ENCODE data around the gene SNED1.

Gene SNED1

DNA sequence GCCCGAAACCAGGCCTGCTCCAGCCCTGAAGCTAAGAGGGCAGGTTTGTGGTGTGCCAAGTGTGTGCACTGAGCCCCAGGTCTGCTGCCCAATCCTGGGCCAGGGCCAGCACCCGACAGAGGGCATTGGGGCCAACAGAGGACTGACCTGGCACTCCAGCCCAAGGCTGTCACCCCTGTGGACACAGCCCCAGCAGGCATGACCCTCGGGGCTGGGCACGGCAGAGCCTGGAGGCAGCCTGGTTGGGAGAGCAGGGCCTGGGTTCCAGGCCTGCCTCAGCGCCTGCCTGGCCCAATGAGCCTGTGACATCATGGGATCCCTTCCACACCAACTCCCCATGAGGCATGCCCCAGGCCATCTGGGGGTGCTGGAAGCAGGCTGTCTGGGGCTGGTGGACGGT, 10.8 kb upstream of the SNED1 start:
- no peaks in the 10 kb centered on the region for H3K9me3 ChIP-seq (ENCODE audit: control insufficient read depth, low read length)
- H3K27ac ChIP-seq (ENCODE audit: insufficient read depth, low read length, poor library complexity, severe bottlenecking) = no peak overlapping the region
- DNase-seq = no peak
- H3K36me3 ChIP-seq (ENCODE audit: control insufficient read depth, insufficient read depth, low read length) = no peaks in the 10 kb centered on the region
- no peaks in the 10 kb centered on the region for H3K27me3 ChIP-seq (replicated peaks; ENCODE audit: control insufficient read depth, insufficient read depth, low read length, poor library complexity, severe bottlenecking)
- H3K4me3 ChIP-seq (ENCODE audit: insufficient read depth, low read depth, low read length, poor library complexity, severe bottlenecking) = no peak overlapping the region
- peaks cover 3% of the 10 kb centered on the region for H3K4me1 ChIP-seq (ENCODE audit: control insufficient read depth, insufficient read depth, low read length, poor library complexity, severe bottlenecking)

DNA sequence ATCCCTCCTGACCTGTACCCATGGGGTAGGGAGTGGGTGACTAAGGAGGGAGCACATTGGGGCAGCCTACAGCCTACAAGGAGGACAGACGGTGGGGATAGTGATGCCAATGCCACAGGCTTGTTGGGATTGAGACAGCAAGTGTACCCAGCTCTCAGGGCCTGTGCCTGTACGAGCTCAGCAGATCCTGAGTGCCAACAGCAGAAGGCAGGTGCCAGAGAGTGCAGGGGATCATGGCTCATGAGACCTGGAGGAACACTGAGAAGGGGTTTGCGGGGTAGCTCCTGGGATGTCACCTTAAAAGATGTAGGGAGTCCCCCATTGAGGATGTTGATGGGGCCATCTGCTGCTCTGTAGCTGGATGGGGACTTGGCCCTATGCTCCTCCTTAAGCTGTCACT, 10.3 kb upstream of the SNED1 start:
- H3K27ac ChIP-seq (ENCODE audit: insufficient read depth, low read length, poor library complexity, severe bottlenecking) = no peak overlapping the region
- no peak for DNase-seq
- no peaks in the 10 kb centered on the region for H3K9me3 ChIP-seq (ENCODE audit: control insufficient read depth, low read length)
- no peaks in the 10 kb centered on the region for H3K27me3 ChIP-seq (replicated peaks; ENCODE audit: control insufficient read depth, insufficient read depth, low read length, poor library complexity, severe bottlenecking)
- peaks cover 2% of the 10 kb centered on the region for H3K4me1 ChIP-seq (ENCODE audit: control insufficient read depth, insufficient read depth, low read length, poor library complexity, severe bottlenecking)
- no peak overlapping the region for H3K4me3 ChIP-seq (ENCODE audit: insufficient read depth, low read depth, low read length, poor library complexity, severe bottlenecking)
- H3K36me3 ChIP-seq (ENCODE audit: control insufficient read depth, insufficient read depth, low read length) = no peaks in the 10 kb centered on the region

- Histone ChIP-seq H3K9me3 (ENCODE audit: control insufficient read depth, low read length) (no peaks in the 10 kb centered on the region), H3K4me3 (ENCODE audit: insufficient read depth, low read depth, low read length, poor library complexity, severe bottlenecking) (no peak overlapping the region), H3K27me3 (replicated peaks; ENCODE audit: control insufficient read depth, insufficient read depth, low read length, poor library complexity, severe bottlenecking) (no peaks in the 10 kb centered on the region), H3K4me1 (ENCODE audit: control insufficient read depth, insufficient read depth, low read length, poor library complexity, severe bottlenecking) (no peaks in the 10 kb centered on the region), H3K36me3 (ENCODE audit: control insufficient read depth, insufficient read depth, low read length) (no peaks in the 10 kb centered on the region), H3K27ac (ENCODE audit: insufficient read depth, low read length, poor library complexity, severe bottlenecking) (no peak overlapping the region)
- DNase-seq = no peak
Measured at GRCh38 chr2:240988571-240989271, 9.7 kb upstream of the SNED1 start.

GRCh38 chr2:240989451-240990265, 8.8 kb upstream of the SNED1 start:
- Histone ChIP-seq H3K9me3 (ENCODE audit: control insufficient read depth, low read length) (no peaks in the 10 kb centered on the region), H3K27ac (ENCODE audit: insufficient read depth, low read length, poor library complexity, severe bottlenecking) (no peak overlapping the region), H3K27me3 (replicated peaks; ENCODE audit: control insufficient read depth, insufficient read depth, low read length, poor library complexity, severe bottlenecking) (no peaks in the 10 kb centered on the region), H3K4me3 (ENCODE audit: insufficient read depth, low read depth, low read length, poor library complexity, severe bottlenecking) (no peak overlapping the region), H3K36me3 (ENCODE audit: control insufficient read depth, insufficient read depth, low read length) (no peaks in the 10 kb centered on the region), H3K4me1 (ENCODE audit: control insufficient read depth, insufficient read depth, low read length, poor library complexity, severe bottlenecking) (no peaks in the 10 kb centered on the region)
- no peak for DNase-seq

DNA sequence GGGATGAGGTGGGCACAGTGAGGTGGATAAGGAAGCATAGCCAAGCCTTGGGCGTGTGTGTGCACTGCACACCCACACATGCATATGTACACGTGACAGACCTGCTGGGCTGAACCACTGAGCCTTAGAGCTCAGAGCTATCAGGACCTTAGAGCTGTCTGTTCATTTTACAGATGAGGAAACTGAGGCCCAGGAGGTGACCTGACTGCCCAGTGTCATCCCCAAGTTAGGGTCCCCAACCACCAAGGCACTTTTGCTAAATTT, 8.2 kb upstream of the SNED1 start:
- no peak for DNase-seq
- no peaks in the 10 kb centered on the region for H3K36me3 ChIP-seq (ENCODE audit: control insufficient read depth, insufficient read depth, low read length)
- no peak overlapping the region for H3K4me3 ChIP-seq (ENCODE audit: insufficient read depth, low read depth, low read length, poor library complexity, severe bottlenecking)
- H3K27ac ChIP-seq (ENCODE audit: insufficient read depth, low read length, poor library complexity, severe bottlenecking) = no peak overlapping the region
- H3K27me3 ChIP-seq (replicated peaks; ENCODE audit: control insufficient read depth, insufficient read depth, low read length, poor library complexity, severe bottlenecking) = no peaks in the 10 kb centered on the region
- no peaks in the 10 kb centered on the region for H3K4me1 ChIP-seq (ENCODE audit: control insufficient read depth, insufficient read depth, low read length, poor library complexity, severe bottlenecking)
- no peaks in the 10 kb centered on the region for H3K9me3 ChIP-seq (ENCODE audit: control insufficient read depth, low read length)

DNA sequence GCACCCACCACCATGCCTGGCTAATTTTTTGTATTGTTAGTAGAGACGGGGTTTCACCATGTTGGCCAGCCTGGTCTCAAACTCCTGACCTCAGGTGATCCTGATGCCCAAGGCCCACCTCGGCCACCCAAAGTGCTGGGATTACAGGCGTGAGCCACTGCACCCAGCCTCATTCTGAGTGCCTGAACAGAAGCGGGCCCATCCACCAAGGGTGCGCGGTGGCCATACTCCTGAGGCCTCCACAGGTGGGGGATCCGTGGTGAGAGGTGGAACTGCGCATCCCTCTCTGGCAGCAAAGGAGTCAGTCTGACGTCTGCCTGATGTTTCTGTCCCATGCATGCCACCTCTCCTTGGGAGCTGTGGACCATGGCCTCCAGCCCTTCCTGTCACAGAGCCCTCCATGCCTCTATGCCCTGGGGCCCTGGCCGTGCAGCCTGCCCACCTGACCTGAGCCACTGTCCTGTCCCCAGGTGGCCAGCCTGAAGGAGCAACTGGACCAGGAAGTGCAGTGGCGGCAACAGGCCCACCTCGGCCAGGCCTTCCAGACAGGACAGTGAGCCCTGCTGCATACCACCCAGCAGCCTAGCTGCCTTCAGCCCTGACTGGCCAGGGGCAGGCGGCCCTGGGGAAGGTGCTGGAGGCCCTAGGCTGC, 7.6 kb upstream of the SNED1 start:
- H3K36me3 ChIP-seq (ENCODE audit: control insufficient read depth, insufficient read depth, low read length) = no peaks in the 10 kb centered on the region
- no peaks in the 10 kb centered on the region for H3K27me3 ChIP-seq (replicated peaks; ENCODE audit: control insufficient read depth, insufficient read depth, low read length, poor library complexity, severe bottlenecking)
- no peak for DNase-seq
- H3K4me3 ChIP-seq (ENCODE audit: insufficient read depth, low read depth, low read length, poor library complexity, severe bottlenecking) = no peak overlapping the region
- no peaks in the 10 kb centered on the region for H3K4me1 ChIP-seq (ENCODE audit: control insufficient read depth, insufficient read depth, low read length, poor library complexity, severe bottlenecking)
- H3K27ac ChIP-seq (ENCODE audit: insufficient read depth, low read length, poor library complexity, severe bottlenecking) = no peak overlapping the region
- H3K9me3 ChIP-seq (ENCODE audit: control insufficient read depth, low read length) = no peaks in the 10 kb centered on the region

DNA sequence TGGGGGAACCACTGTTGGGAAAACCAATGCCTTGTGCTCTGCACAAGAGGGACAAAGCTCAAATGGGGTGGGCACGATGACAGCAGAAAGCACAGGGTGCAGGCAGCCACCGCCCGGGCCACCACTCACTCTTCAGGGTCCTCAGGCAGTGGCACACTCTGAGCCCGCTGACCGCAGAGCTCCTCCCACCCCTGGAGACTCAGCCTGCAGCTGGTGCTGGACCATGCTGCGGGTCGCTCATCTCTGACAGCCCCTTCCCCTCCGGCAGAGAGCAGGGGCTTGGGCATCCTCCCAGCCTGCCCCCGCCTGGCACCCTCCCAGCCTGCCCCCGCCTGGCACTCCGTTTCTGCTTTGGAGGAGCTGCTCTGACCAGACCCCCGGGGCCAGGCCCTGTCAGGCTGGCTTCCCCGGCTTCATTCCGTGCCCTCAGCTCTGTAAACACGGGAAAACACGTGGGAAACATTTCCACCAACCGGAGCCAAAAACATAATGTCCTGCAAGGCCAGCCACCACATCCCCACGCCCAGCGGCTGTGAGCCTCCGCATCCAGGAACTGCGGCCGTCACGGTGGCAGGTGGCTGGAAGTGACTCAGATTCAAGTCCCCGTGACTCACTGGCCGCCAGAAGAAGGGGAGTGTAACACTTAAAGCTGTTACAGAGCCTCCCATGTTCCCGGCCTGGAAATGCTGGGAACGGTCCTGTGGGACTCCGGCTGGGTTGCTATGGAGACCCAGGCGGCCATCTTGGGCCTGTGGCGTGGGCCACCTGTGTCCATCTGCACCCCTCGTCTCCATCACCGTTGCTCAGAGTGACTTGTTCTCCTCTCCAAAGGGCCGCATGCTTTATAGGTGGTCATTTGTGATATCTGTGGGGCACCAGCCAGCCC, 6.8 kb upstream of the SNED1 start:
- no peaks in the 10 kb centered on the region for H3K9me3 ChIP-seq (ENCODE audit: control insufficient read depth, low read length)
- DNase-seq = no peak
- H3K4me3 ChIP-seq (ENCODE audit: insufficient read depth, low read depth, low read length, poor library complexity, severe bottlenecking) = no peak overlapping the region
- H3K4me1 ChIP-seq (ENCODE audit: control insufficient read depth, insufficient read depth, low read length, poor library complexity, severe bottlenecking) = no peaks in the 10 kb centered on the region
- no peaks in the 10 kb centered on the region for H3K36me3 ChIP-seq (ENCODE audit: control insufficient read depth, insufficient read depth, low read length)
- no peaks in the 10 kb centered on the region for H3K27me3 ChIP-seq (replicated peaks; ENCODE audit: control insufficient read depth, insufficient read depth, low read length, poor library complexity, severe bottlenecking)
- no peak overlapping the region for H3K27ac ChIP-seq (ENCODE audit: insufficient read depth, low read length, poor library complexity, severe bottlenecking)

GRCh38 chr2:240992572-240993291, 5.7 kb upstream of the SNED1 start:
- H3K27ac ChIP-seq (ENCODE audit: insufficient read depth, low read length, poor library complexity, severe bottlenecking) = no peak overlapping the region
- no peak for DNase-seq
- peaks cover under 1% of the 10 kb centered on the region for H3K27me3 ChIP-seq (replicated peaks; ENCODE audit: control insufficient read depth, insufficient read depth, low read length, poor library complexity, severe bottlenecking)

GRCh38 chr2:240993446-240994170, 4.8 kb upstream of the SNED1 start:
- Histone ChIP-seq H3K27ac (ENCODE audit: insufficient read depth, low read length, poor library complexity, severe bottlenecking) (no peak overlapping the region), H3K4me1 (ENCODE audit: control insufficient read depth, insufficient read depth, low read length, poor library complexity, severe bottlenecking) (no peaks in the 10 kb centered on the region), H3K27me3 (replicated peaks; ENCODE audit: control insufficient read depth, insufficient read depth, low read length, poor library complexity, severe bottlenecking) (peaks cover 5% of the 10 kb centered on the region), H3K4me3 (ENCODE audit: insufficient read depth, low read depth, low read length, poor library complexity, severe bottlenecking) (no peak overlapping the region), H3K9me3 (ENCODE audit: control insufficient read depth, low read length) (no peaks in the 10 kb centered on the region), H3K36me3 (ENCODE audit: control insufficient read depth, insufficient read depth, low read length) (no peaks in the 10 kb centered on the region)
- no peak for DNase-seq

More at GRCh38 chr2:240992572-240993291, 5.7 kb upstream of the SNED1 start:
- no peaks in the 10 kb centered on the region for H3K36me3 ChIP-seq (ENCODE audit: control insufficient read depth, insufficient read depth, low read length)
- no peak overlapping the region for H3K4me3 ChIP-seq (ENCODE audit: insufficient read depth, low read depth, low read length, poor library complexity, severe bottlenecking)
- H3K9me3 ChIP-seq (ENCODE audit: control insufficient read depth, low read length) = no peaks in the 10 kb centered on the region
- no peaks in the 10 kb centered on the region for H3K4me1 ChIP-seq (ENCODE audit: control insufficient read depth, insufficient read depth, low read length, poor library complexity, severe bottlenecking)

All from effector memory CD4-positive, alpha-beta T cell (primary cell).